Measurements from ENCODE around the gene TREML1.
"Not testable (repeated sequence)": the region's sequence is repeated elsewhere in the genome, so short reads cannot be mapped to it uniquely, and the experiment has no call there.

Gene TREML1

DNA sequence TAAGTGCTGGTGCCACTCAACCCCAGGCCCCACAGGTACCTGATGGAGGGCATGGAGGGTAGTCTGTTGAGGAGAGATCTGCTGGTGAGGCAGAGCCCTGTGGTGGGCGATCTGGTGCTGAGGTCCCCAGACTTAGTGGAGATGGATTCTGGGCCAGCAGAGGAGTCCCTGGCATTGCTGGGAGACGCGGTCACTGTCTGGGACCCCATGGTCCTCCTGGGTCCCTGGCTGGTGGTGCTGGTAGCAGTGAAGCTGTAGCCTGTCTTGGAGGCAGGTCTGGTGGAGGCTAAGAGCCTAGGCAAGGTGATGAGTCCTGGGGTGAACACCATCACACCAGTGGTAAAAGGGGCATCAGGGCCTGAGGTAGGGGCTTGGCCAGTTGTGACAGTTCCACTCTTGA lies 40.2 kb upstream of the TREML1 start:
- Histone ChIP-seq H3K9ac (ENCODE audit: insufficient read length, low read depth) (no peak overlapping the region), H3K4me1 (ENCODE audit: insufficient read depth, insufficient read length) (no peaks in the 10 kb centered on the region), H3K9me3 (ENCODE audit: insufficient read depth, low read length) (peaks cover 13% of the 10 kb centered on the region; the same call in 1 of the 2 replicates), H3K36me3 (ENCODE audit: insufficient read depth, insufficient read length, low read length) (no peaks in the 10 kb centered on the region), H3K27me3 (ENCODE audit: insufficient read depth, insufficient read length) (no peaks in the 10 kb centered on the region), H3K4me3 (ENCODE audit: insufficient read length, low read depth) (no peak overlapping the region)
- TF ChIP-seq YY1 (IDR thresholded peaks at IDR 0.05; ENCODE audit: insufficient read depth, insufficient read length) (no peak), ZNF274 (IDR thresholded peaks at IDR 0.05; ENCODE audit: low read depth, low read length) (no peak), SUZ12 (IDR thresholded peaks at IDR 0.05; ENCODE audit: extremely low read depth, insufficient read depth, insufficient read length) (no peak)
- no peak for DNase-seq (ENCODE audit: low read depth, low spot score)

- peaks cover 16% of the 10 kb centered on the region; the same call in 1 of the 2 replicates for H3K9me3 ChIP-seq (ENCODE audit: insufficient read depth, low read length)
- TF ChIP-seq YY1 (IDR thresholded peaks at IDR 0.05; ENCODE audit: insufficient read depth, insufficient read length) (no peak), SUZ12 (IDR thresholded peaks at IDR 0.05; ENCODE audit: extremely low read depth, insufficient read depth, insufficient read length) (no peak), ZNF274 (IDR thresholded peaks at IDR 0.05; ENCODE audit: low read depth, low read length) (no peak)
- H3K9ac ChIP-seq (ENCODE audit: insufficient read length, low read depth), result no peak overlapping the region
- no peak overlapping the region for H3K4me3 ChIP-seq (ENCODE audit: insufficient read length, low read depth)
- H3K36me3 ChIP-seq (ENCODE audit: insufficient read depth, insufficient read length, low read length), result no peaks in the 10 kb centered on the region
- H3K27me3 ChIP-seq (ENCODE audit: insufficient read depth, insufficient read length), result no peaks in the 10 kb centered on the region
- DNase-seq (ENCODE audit: low read depth, low spot score), result no peak
- H3K4me1 ChIP-seq (ENCODE audit: insufficient read depth, insufficient read length), result no peaks in the 10 kb centered on the region
Observed at GRCh38 chr6:41193884-41194283, 39.7 kb upstream of the TREML1 start.

DNA sequence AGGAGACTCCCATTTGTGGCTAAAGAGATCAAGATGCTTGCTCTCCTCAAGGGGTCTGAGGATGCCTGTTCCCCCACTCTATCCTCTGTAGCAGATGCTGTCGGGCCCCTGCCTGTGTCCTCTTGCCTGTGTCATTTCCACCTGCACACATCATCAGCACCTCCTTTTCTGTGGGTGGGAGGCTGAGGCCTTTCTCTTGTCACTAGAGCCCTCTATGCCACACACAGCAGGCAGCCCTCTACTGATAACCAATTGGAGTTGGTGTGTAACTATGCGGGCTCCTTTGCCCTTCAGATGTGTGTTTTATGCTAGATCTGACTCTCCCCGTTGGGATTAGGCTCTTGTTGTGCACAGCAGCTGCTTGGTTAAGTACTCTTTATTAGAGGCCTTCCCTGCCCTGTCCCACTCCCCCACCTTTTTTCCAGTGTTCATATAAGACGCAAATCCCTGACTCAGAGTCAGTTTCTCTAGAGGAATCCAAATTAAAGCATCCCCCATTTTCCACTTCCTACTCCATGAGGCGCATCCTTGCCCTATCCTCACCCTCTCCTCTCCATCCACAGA lies 39.1 kb upstream of the TREML1 start:
- no peak overlapping the region for H3K9ac ChIP-seq (ENCODE audit: insufficient read length, low read depth)
- TF ChIP-seq YY1 (IDR thresholded peaks at IDR 0.05; ENCODE audit: insufficient read depth, insufficient read length) (no peak), SUZ12 (IDR thresholded peaks at IDR 0.05; ENCODE audit: extremely low read depth, insufficient read depth, insufficient read length) (no peak), ZNF274 (IDR thresholded peaks at IDR 0.05; ENCODE audit: low read depth, low read length) (no peak)
- H3K4me3 ChIP-seq (ENCODE audit: insufficient read length, low read depth), result no peak overlapping the region
- H3K9me3 ChIP-seq (ENCODE audit: insufficient read depth, low read length), result peaks cover 16% of the 10 kb centered on the region; the same call in 1 of the 2 replicates
- no peaks in the 10 kb centered on the region for H3K4me1 ChIP-seq (ENCODE audit: insufficient read depth, insufficient read length)
- no peak for DNase-seq (ENCODE audit: low read depth, low spot score)
- no peaks in the 10 kb centered on the region for H3K36me3 ChIP-seq (ENCODE audit: insufficient read depth, insufficient read length, low read length)
- H3K27me3 ChIP-seq (ENCODE audit: insufficient read depth, insufficient read length), result no peaks in the 10 kb centered on the region

DNA sequence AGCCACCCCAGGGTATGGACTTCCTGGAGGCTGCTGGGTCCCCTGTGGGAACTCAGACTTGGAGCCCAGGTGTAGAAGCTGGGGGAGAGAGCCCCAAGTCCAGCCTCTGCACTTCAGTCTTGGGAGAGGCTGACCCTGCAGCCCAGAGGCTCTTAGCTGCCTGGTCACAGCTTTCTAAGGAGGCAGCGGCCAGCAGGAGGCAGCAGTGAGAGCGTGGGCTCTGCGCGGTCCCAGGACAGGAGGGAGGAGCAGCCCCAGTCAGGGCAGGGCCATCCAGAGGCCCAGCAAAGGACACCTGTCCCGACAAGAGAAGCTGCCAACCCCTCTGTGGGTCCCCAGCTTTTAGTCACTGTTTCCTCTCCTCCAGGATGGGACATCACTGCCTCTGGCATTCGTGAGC lies 37.4 kb upstream of the TREML1 start:
- Histone ChIP-seq H3K27me3 (ENCODE audit: insufficient read depth, insufficient read length) (no peaks in the 10 kb centered on the region), H3K36me3 (ENCODE audit: insufficient read depth, insufficient read length, low read length) (no peaks in the 10 kb centered on the region), H3K9me3 (ENCODE audit: insufficient read depth, low read length) (peaks cover 16% of the 10 kb centered on the region; the same call in 1 of the 2 replicates), H3K4me1 (ENCODE audit: insufficient read depth, insufficient read length) (no peaks in the 10 kb centered on the region), H3K9ac (ENCODE audit: insufficient read length, low read depth) (no peak overlapping the region), H3K4me3 (ENCODE audit: insufficient read length, low read depth) (no peak overlapping the region)
- peak; percentile 35 for DNase-seq (ENCODE audit: low read depth, low spot score)
- TF ChIP-seq ZNF274 (IDR thresholded peaks at IDR 0.05; ENCODE audit: low read depth, low read length) (no peak), YY1 (IDR thresholded peaks at IDR 0.05; ENCODE audit: insufficient read depth, insufficient read length) (no peak), SUZ12 (IDR thresholded peaks at IDR 0.05; ENCODE audit: extremely low read depth, insufficient read depth, insufficient read length) (no peak)

DNA sequence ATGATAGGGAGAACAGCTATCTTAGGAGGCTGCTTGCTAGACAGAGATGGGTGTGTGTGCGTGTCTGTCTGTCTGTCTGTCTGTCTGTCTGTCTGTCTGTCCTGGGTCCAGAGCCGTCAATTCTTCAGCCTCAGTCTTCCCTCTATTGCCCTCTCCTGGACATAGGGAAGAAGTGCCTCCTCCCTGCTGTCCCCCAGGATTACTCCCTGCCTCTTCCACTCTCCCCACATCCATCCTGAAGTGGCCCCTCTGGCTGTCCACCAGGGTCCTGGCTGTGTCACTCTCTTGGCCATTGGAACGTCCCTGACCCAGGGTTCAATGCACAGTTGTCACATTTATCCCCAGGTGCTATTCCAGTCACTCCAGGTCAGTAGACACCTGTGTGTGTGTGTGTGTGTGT lies 36.6 kb upstream of the TREML1 start:
- Histone ChIP-seq H3K9ac (ENCODE audit: insufficient read length, low read depth) (no peak overlapping the region), H3K36me3 (ENCODE audit: insufficient read depth, insufficient read length, low read length) (no peaks in the 10 kb centered on the region), H3K9me3 (ENCODE audit: insufficient read depth, low read length) (peaks cover 16% of the 10 kb centered on the region; the same call in 1 of the 2 replicates), H3K4me1 (ENCODE audit: insufficient read depth, insufficient read length) (no peaks in the 10 kb centered on the region), H3K4me3 (ENCODE audit: insufficient read length, low read depth) (no peak overlapping the region), H3K27me3 (ENCODE audit: insufficient read depth, insufficient read length) (no peaks in the 10 kb centered on the region)
- DNase-seq (ENCODE audit: low read depth, low spot score), result no peak
- TF ChIP-seq ZNF274 (IDR thresholded peaks at IDR 0.05; ENCODE audit: low read depth, low read length) (no peak), YY1 (IDR thresholded peaks at IDR 0.05; ENCODE audit: insufficient read depth, insufficient read length) (no peak), SUZ12 (IDR thresholded peaks at IDR 0.05; ENCODE audit: extremely low read depth, insufficient read depth, insufficient read length) (no peak)

DNA sequence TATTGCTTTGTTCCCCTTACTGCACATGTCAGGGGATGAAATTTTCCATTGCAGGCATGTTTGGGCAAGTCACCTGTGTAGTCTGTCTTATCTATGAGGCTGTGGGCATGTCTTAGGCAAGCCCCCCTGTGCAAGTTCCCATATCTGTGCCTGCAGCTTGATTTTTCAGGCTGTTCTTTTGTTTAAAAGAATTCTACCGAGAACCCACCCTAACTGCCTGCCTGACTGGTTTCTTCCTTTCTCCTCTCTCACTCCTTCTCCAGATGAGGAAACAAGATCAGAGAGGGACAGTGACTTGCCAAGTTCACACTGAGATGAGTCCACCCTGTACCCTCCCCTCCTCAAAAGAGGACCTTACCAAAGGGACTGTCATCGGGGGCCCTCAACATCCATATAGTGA lies 35.8 kb upstream of the TREML1 start:
- Histone ChIP-seq H3K27me3 (ENCODE audit: insufficient read depth, insufficient read length) (peaks cover 2% of the 10 kb centered on the region), H3K9me3 (ENCODE audit: insufficient read depth, low read length) (peaks cover 16% of the 10 kb centered on the region; the same call in 1 of the 2 replicates), H3K9ac (ENCODE audit: insufficient read length, low read depth) (no peak overlapping the region), H3K36me3 (ENCODE audit: insufficient read depth, insufficient read length, low read length) (no peaks in the 10 kb centered on the region), H3K4me3 (ENCODE audit: insufficient read length, low read depth) (no peak overlapping the region), H3K4me1 (ENCODE audit: insufficient read depth, insufficient read length) (no peaks in the 10 kb centered on the region)
- no peak for DNase-seq (ENCODE audit: low read depth, low spot score)
- TF ChIP-seq SUZ12 (IDR thresholded peaks at IDR 0.05; ENCODE audit: extremely low read depth, insufficient read depth, insufficient read length), result no peak
- no peak for TF ChIP-seq YY1 (IDR thresholded peaks at IDR 0.05; ENCODE audit: insufficient read depth, insufficient read length)
- TF ChIP-seq ZNF274 (IDR thresholded peaks at IDR 0.05; ENCODE audit: low read depth, low read length), result no peak

- not testable (repeated sequence) for H3K27me3 ChIP-seq (ENCODE audit: insufficient read depth, insufficient read length)
Observed at GRCh38 chr6:41189046-41189445, 34.9 kb upstream of the TREML1 start.

More at GRCh38 chr6:41189046-41189445, 34.9 kb upstream of the TREML1 start:
- DNase-seq (ENCODE audit: low read depth, low spot score); H3K4me1 ChIP-seq (ENCODE audit: insufficient read depth, insufficient read length); H3K4me3 ChIP-seq (ENCODE audit: insufficient read length, low read depth); H3K36me3 ChIP-seq (ENCODE audit: insufficient read depth, insufficient read length, low read length); H3K9ac ChIP-seq (ENCODE audit: insufficient read length, low read depth): not testable (repeated sequence)
- peaks cover 16% of the 10 kb centered on the region; the same call in 1 of the 2 replicates for H3K9me3 ChIP-seq (ENCODE audit: insufficient read depth, low read length)
